Gastrocnemius medialis (tissue), 4 donors: ENCODE data around the gene ZNF335.

Experiments
- POLR2A ChIP-seq, 2 donors: fragments of 450-650 bp; IDR thresholded peaks; one replicate each; pipeline ENCODE4 v1.6.1; 2017; ENCODE audit warnings: antibody characterized with exemption in 2 of 2, mild to moderate bottlenecking in 2 of 2, moderate library complexity in 2 of 2
- TF ChIP-seq, protein P1 (sequence below), 5 experiments: fragments of 450-650 bp in 3 of 5; fragments of 200-600 bp in 2 of 5; sonication (generic) in 2 of 5; IDR thresholded peaks in 4 of 5; conservative IDR thresholded peaks in 1 of 5; 1 replicate in 4 of 5; 2 replicates in 1 of 5; pipeline ENCODE4 v1.5.1; 2016 to 2019; ENCODE audit warnings: antibody characterized with exemption in 5 of 5, mild to moderate bottlenecking in 3 of 5, moderate library complexity in 3 of 5

GRCh38 chr20:45935416-45936046 lies 36.5 kb downstream of the ZNF335 start:
- TF ChIP-seq, protein P1, sequence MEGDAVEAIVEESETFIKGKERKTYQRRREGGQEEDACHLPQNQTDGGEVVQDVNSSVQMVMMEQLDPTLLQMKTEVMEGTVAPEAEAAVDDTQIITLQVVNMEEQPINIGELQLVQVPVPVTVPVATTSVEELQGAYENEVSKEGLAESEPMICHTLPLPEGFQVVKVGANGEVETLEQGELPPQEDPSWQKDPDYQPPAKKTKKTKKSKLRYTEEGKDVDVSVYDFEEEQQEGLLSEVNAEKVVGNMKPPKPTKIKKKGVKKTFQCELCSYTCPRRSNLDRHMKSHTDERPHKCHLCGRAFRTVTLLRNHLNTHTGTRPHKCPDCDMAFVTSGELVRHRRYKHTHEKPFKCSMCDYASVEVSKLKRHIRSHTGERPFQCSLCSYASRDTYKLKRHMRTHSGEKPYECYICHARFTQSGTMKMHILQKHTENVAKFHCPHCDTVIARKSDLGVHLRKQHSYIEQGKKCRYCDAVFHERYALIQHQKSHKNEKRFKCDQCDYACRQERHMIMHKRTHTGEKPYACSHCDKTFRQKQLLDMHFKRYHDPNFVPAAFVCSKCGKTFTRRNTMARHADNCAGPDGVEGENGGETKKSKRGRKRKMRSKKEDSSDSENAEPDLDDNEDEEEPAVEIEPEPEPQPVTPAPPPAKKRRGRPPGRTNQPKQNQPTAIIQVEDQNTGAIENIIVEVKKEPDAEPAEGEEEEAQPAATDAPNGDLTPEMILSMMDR (IDR thresholded peaks at IDR 0.05 in 4 of 5, conservative IDR thresholded peaks at IDR 0.05 in 1 of 5) = no peak
- TF ChIP-seq POLR2A (IDR thresholded peaks at IDR 0.05) = no peak
